ENCODE data around the gene SOX18. TPM values are rescaled to one million over a fixed set of nuclear protein-coding genes. Genes with fewer than 3 reads are reported as not detected.

The SOX18 gene
- total and polyA plus RNA-seq, 2 of the 13 experiments (the other 11 are each of a cell fraction or from before 2014, with no cell fraction given): 1.6 to 1.9 TPM

- TF ChIP-seq ZBTB4 (CRISPR knock-in tag; IDR thresholded peaks at IDR 0.05; ENCODE audit: borderline replicate concordance) (no peak), STAT6 (CRISPR knock-in tag; IDR thresholded peaks at IDR 0.05; ENCODE audit: borderline replicate concordance) (no peak), HDAC6 (IDR thresholded peaks at IDR 0.05; ENCODE audit: low read depth, low read length) (no peak), JUND (CRISPR knock-in tag; IDR thresholded peaks at IDR 0.05) (no peak), MLX (CRISPR knock-in tag; IDR thresholded peaks at IDR 0.05) (no peak), ZNF749 (CRISPR knock-in tag; IDR thresholded peaks at IDR 0.05; ENCODE audit: borderline replicate concordance) (no peak), ARID2 (CRISPR knock-in tag; IDR thresholded peaks at IDR 0.05; ENCODE audit: borderline replicate concordance) (0 out of 2 replicates have a peak, but pooled peaks have one; percentile 3)
Observed at GRCh38 chr20:64037498-64038213, 11.8 kb downstream of the SOX18 start (continued).

Data from HepG2 (cell line).